Tibial artery (tissue), 4 donors: Measurements from ENCODE around the gene MRTO4.

Experiments
- DNase-seq, 2 donors: peaks; one replicate each; pipeline ENCODE4 v3.0.0-alpha.2; 2019
- H3K27ac ChIP-seq, 2 donors: fragments of 200-600 bp; sonication (generic) in 1 of 2; 1 replicate in 1 of 2; 2 replicates in 1 of 2; pipeline ENCODE4 v1.5.1; 2018 to 2019; ENCODE audit warnings: mild to moderate bottlenecking in 1 of 2
- H3K27me3 ChIP-seq, 2 donors: fragments of 200-600 bp; sonication (generic) in 1 of 2; one replicate each; pipeline versions ENCODE4 v1.5.1 to v1.6.0; 2016 to 2019
- H3K36me3 ChIP-seq, 3 donors: fragments of 200-600 bp; sonication (generic) in 2 of 3; one replicate each; pipeline ENCODE4 v1.5.1; 2016 to 2019; ENCODE audit warnings: mild to moderate bottlenecking in 2 of 3
- H3K4me1 ChIP-seq, 4 donors: fragments of 200-600 bp; sonication (generic) in 2 of 4; 1 replicate in 3 of 4; 2 replicates in 1 of 4; pipeline ENCODE4 v1.5.1; 2016 to 2019
- H3K4me3 ChIP-seq, 2 donors: fragments of 200-600 bp; sonication (generic) in 1 of 2; 1 replicate in 1 of 2; 2 replicates in 1 of 2; pipeline ENCODE4 v1.5.1; 2018 to 2019; ENCODE audit warnings: mild to moderate bottlenecking in 2 of 2
- H3K9me3 ChIP-seq, 3 donors: fragments of 200-600 bp; sonication (generic) in 1 of 3; one replicate each; pipeline ENCODE4 v1.5.1; 2016 to 2019
- intact Hi-C: fragments of 100-400 bp; cut with DNase I; formaldehyde crosslinking; loops from one replicate; pipeline ENCODE4 v1.15.0; 2023; ENCODE audit warnings: low total_unique reads
- TF ChIP-seq, protein P1 (sequence below), 2 experiments: fragments of 200-600 bp in 1 of 2; fragments of 450-650 bp in 1 of 2; IDR thresholded peaks; one replicate each; pipeline ENCODE4 v1.5.1; 2017 to 2019; ENCODE audit warnings: antibody characterized with exemption in 2 of 2, mild to moderate bottlenecking in 1 of 2, moderate library complexity in 1 of 2

MRTO4 gene

DNA sequence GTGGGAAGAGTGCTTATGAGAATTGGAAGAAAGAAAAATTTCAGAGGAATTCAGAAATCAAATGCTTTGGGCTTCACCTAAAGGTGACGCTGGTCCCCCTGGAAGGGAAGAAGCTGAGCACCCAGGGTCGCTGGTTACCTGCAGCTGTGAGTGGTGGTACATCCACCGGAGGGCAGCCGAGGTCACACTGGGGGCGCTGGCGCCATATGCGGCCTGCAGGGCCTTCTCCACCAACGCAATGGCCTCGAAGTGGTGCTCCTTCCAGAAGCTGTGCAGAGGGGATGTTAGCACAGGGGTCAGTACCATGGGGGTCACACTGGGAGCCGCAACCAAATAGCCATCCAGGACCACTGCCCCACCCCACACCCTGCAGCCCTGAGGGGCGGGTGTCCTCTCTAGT is 54.3 kb downstream of the MRTO4 start:
- no peak overlapping the region for H3K27ac ChIP-seq
- peaks cover 36 to 71% (median 58%) of the 10 kb centered on the region in 3 donors for H3K36me3 ChIP-seq
- H3K4me3 ChIP-seq: no peak overlapping the region
- TF ChIP-seq, protein P1, sequence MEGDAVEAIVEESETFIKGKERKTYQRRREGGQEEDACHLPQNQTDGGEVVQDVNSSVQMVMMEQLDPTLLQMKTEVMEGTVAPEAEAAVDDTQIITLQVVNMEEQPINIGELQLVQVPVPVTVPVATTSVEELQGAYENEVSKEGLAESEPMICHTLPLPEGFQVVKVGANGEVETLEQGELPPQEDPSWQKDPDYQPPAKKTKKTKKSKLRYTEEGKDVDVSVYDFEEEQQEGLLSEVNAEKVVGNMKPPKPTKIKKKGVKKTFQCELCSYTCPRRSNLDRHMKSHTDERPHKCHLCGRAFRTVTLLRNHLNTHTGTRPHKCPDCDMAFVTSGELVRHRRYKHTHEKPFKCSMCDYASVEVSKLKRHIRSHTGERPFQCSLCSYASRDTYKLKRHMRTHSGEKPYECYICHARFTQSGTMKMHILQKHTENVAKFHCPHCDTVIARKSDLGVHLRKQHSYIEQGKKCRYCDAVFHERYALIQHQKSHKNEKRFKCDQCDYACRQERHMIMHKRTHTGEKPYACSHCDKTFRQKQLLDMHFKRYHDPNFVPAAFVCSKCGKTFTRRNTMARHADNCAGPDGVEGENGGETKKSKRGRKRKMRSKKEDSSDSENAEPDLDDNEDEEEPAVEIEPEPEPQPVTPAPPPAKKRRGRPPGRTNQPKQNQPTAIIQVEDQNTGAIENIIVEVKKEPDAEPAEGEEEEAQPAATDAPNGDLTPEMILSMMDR (IDR thresholded peaks at IDR 0.05): no peak
- H3K4me1 ChIP-seq: peaks cover 0 to 5% (median 4%) of the 10 kb centered on the region in 4 donors
- H3K27me3 ChIP-seq: no peaks in the 10 kb centered on the region
- DNase-seq: no peak
- H3K9me3 ChIP-seq: no peaks in the 10 kb centered on the region
- intact Hi-C loops: no loop called here

DNA sequence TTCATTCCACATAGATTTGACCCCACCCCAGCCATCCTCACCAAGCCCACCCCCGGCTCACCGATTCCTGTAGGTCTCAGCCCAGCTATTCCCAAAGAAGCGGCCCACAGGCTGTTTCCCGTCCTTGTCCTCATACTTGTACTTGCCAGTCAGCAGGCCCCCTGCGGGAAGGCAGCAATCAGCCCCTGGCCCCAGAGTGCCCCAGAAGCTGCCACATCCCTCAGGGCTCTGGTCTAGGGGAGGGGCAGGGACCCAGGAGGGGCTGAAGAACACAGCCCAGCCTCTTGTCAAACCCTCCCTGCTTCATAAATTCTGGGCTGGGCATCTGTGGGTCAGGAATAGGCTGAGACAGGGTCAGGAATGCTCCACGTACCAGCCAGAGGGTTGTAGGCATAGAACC is 55.3 kb downstream of the MRTO4 start:
- intact Hi-C loops: no loop called here
- Histone ChIP-seq H3K4me3 (no peak overlapping the region), H3K36me3 (peaks cover 36 to 67% (median 58%) of the 10 kb centered on the region in 3 donors), H3K9me3 (no peaks in the 10 kb centered on the region), H3K4me1 (peaks cover 0 to 13% (median 9%) of the 10 kb centered on the region in 4 donors), H3K27ac (no peak overlapping the region), H3K27me3 (no peaks in the 10 kb centered on the region)
- no peak for DNase-seq
- TF ChIP-seq, protein P1 (IDR thresholded peaks at IDR 0.05): no peak

GRCh38 chr1:19307794-19308508 is 56.3 kb downstream of the MRTO4 start:
- DNase-seq: no peak
- intact Hi-C loops: no loop called here
- peaks cover 0 to 19% (median 13%) of the 10 kb centered on the region in 4 donors for H3K4me1 ChIP-seq
- H3K4me3 ChIP-seq: no peak overlapping the region
- no peak overlapping the region for H3K27ac ChIP-seq
- H3K36me3 ChIP-seq: peaks cover 36 to 57% (median 54%) of the 10 kb centered on the region in 3 donors
- no peaks in the 10 kb centered on the region for H3K27me3 ChIP-seq
- TF ChIP-seq, protein P1 (IDR thresholded peaks at IDR 0.05): no peak
- H3K9me3 ChIP-seq: no peaks in the 10 kb centered on the region

- Histone ChIP-seq H3K9me3 (no peaks in the 10 kb centered on the region), H3K36me3 (peaks cover 33 to 51% (median 49%) of the 10 kb centered on the region in 3 donors), H3K27ac (no peak overlapping the region), H3K4me3 (no peak overlapping the region), H3K27me3 (no peaks in the 10 kb centered on the region), H3K4me1 (peaks cover 0 to 24% (median 18%) of the 10 kb centered on the region in 4 donors)
- no peak for DNase-seq
- intact Hi-C loops: no loop called here
- TF ChIP-seq, protein P1 (IDR thresholded peaks at IDR 0.05): no peak
Observed at GRCh38 chr1:19308509-19308907, 56.9 kb downstream of the MRTO4 start.

- TF ChIP-seq, protein P1 (IDR thresholded peaks at IDR 0.05): no peak
- no peaks in the 10 kb centered on the region for H3K9me3 ChIP-seq
- no peak overlapping the region for H3K27ac ChIP-seq
- H3K4me1 ChIP-seq: peaks cover 0 to 32% (median 20%) of the 10 kb centered on the region in 4 donors
- H3K27me3 ChIP-seq: no peaks in the 10 kb centered on the region
- H3K4me3 ChIP-seq: no peak overlapping the region
- no peak for DNase-seq
- H3K36me3 ChIP-seq: peaks cover 26 to 44% (median 41%) of the 10 kb centered on the region in 3 donors
- intact Hi-C loops: no loop called here
Observed at GRCh38 chr1:19309123-19309813, 57.7 kb downstream of the MRTO4 start.
